ENCODE data around the gene USP38. TPM values are rescaled to one million over a fixed set of nuclear protein-coding genes. Genes with fewer than 3 reads are reported as not detected.

Gene USP38
- total RNA-seq, 1 experiment from 2014 or later, result 18.6 TPM

DNA sequence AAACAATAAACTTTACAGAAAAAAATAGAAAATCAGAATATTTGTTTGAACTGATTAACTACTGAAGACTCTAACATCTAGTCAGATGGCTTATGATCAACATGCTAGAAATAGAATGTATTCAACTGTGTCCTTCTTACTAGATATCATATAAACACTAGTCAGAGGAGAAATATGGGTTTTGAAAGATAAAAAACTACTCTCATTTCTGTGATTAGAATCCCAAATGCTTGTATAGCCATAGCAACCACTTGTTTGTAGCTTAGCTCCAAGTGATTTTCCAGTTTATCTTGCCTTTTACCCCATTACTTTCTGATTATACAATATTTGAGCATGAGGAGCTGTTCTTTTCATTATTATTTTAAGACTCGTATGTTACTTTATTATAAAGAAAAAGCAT is 31.2 kb downstream of the USP38 start:
- BruUV-seq (replicated peaks), result no TSS peak
- ChIA-PET CTCF (no interaction called here), RAD21 (ENCODE audit: low non-redundant PET in 1 of 2, low total read pairs in 2 of 2, uncharacterized antibody in 2 of 2, unreplicated experiment in 2 of 2) (no interaction called here), POLR2A (no interaction called here)
- Histone ChIP-seq H3K4me1 (ENCODE audit: control insufficient read depth in 1 of 2, insufficient read depth in 2 of 2, low read length in 2 of 2) (no peaks in the 10 kb centered on the region), H2AFZ (ENCODE audit: low read depth, low read length, poor library complexity, severe bottlenecking) (no peak overlapping the region), H3K9me2 (ENCODE audit: insufficient read depth) (no peaks in the 10 kb centered on the region), H3K27me3 (ENCODE audit: insufficient read depth, low read length) (no peaks in the 10 kb centered on the region), H3K4me2 (ENCODE audit: low read length) (no peak overlapping the region), H3K36me3 (ENCODE audit: control insufficient read depth in 1 of 2, insufficient read depth in 2 of 2, low read length in 2 of 2) (peaks cover 2 to 22% of the 10 kb centered on the region in 2 experiments; a peak in 2 of 4 replicates), H3K27ac (ENCODE audit: low read depth, low read length) (no peak overlapping the region), H4K20me1 (ENCODE audit: insufficient read depth) (no peaks in the 10 kb centered on the region), H3K9me3 (ENCODE audit: control insufficient read depth in 1 of 2, insufficient read depth in 1 of 2, low read depth in 1 of 2, low read length in 2 of 2) (no peaks in the 10 kb centered on the region), H3K4me3 (replicated peaks in 1 of 2; ENCODE audit: low read depth in 1 of 2, low read length in 2 of 2) (no peak overlapping the region), H3K79me2 (ENCODE audit: insufficient read depth, low read length) (no peaks in the 10 kb centered on the region), H3K9ac (ENCODE audit: low read length) (no peak overlapping the region)
- intact Hi-C loops (cut with micrococcal nuclease), result no loop called here
- no peak for TF ChIP-seq CBX3 (IDR thresholded peaks at IDR 0.05; ENCODE audit: low read depth)
- no peak for TF ChIP-seq FOSL1 (IDR thresholded peaks at IDR 0.05; ENCODE audit: low read depth)
- DNase-seq (ENCODE audit: low read depth, low spot score), result no peak
- ATAC-seq, result no peak

GRCh38 chr4:143224255-143224654 is 39.5 kb downstream of the USP38 start:
- H2AFZ ChIP-seq (ENCODE audit: low read depth, low read length, poor library complexity, severe bottlenecking), result no peak overlapping the region
- no peak for ATAC-seq
- no peaks in the 10 kb centered on the region for H3K9me2 ChIP-seq (ENCODE audit: insufficient read depth)
- ChIA-PET RAD21 (ENCODE audit: low non-redundant PET in 1 of 2, low total read pairs in 2 of 2, uncharacterized antibody in 2 of 2, unreplicated experiment in 2 of 2) (no interaction called here), CTCF (no interaction called here), POLR2A (no interaction called here)
- intact Hi-C loops (cut with micrococcal nuclease), result no loop called here
- no peak overlapping the region for H3K4me3 ChIP-seq (replicated peaks in 1 of 2; ENCODE audit: low read depth in 1 of 2, low read length in 2 of 2)
- no peak overlapping the region for H3K4me2 ChIP-seq (ENCODE audit: low read length)
- no peaks in the 10 kb centered on the region for H3K9me3 ChIP-seq (ENCODE audit: control insufficient read depth in 1 of 2, insufficient read depth in 1 of 2, low read depth in 1 of 2, low read length in 2 of 2)
- no TSS peak for BruUV-seq (replicated peaks)
- H3K27me3 ChIP-seq (ENCODE audit: insufficient read depth, low read length), result no peaks in the 10 kb centered on the region
- H3K27ac ChIP-seq (ENCODE audit: low read depth, low read length), result no peak overlapping the region
- peaks cover 0 to 5% of the 10 kb centered on the region in 2 experiments; a peak in 1 of 4 replicates for H3K36me3 ChIP-seq (ENCODE audit: control insufficient read depth in 1 of 2, insufficient read depth in 2 of 2, low read length in 2 of 2)
- no peaks in the 10 kb centered on the region for H4K20me1 ChIP-seq (ENCODE audit: insufficient read depth)
- no peaks in the 10 kb centered on the region for H3K79me2 ChIP-seq (ENCODE audit: insufficient read depth, low read length)
- H3K4me1 ChIP-seq (ENCODE audit: control insufficient read depth in 1 of 2, insufficient read depth in 2 of 2, low read length in 2 of 2), result no peaks in the 10 kb centered on the region
- H3K9ac ChIP-seq (ENCODE audit: low read length), result no peak overlapping the region
- DNase-seq (ENCODE audit: low read depth, low spot score), result no peak
- TF ChIP-seq, protein P1, sequence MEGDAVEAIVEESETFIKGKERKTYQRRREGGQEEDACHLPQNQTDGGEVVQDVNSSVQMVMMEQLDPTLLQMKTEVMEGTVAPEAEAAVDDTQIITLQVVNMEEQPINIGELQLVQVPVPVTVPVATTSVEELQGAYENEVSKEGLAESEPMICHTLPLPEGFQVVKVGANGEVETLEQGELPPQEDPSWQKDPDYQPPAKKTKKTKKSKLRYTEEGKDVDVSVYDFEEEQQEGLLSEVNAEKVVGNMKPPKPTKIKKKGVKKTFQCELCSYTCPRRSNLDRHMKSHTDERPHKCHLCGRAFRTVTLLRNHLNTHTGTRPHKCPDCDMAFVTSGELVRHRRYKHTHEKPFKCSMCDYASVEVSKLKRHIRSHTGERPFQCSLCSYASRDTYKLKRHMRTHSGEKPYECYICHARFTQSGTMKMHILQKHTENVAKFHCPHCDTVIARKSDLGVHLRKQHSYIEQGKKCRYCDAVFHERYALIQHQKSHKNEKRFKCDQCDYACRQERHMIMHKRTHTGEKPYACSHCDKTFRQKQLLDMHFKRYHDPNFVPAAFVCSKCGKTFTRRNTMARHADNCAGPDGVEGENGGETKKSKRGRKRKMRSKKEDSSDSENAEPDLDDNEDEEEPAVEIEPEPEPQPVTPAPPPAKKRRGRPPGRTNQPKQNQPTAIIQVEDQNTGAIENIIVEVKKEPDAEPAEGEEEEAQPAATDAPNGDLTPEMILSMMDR (IDR thresholded peaks at IDR 0.05 in 2 of 3, conservative IDR thresholded peaks at IDR 0.05 in 1 of 3; ENCODE audit: borderline replicate concordance in 1 of 3, insufficient read depth in 1 of 3, low read depth in 2 of 3, low read length in 2 of 3), result no peak
- no peak for TF ChIP-seq SRF (IDR thresholded peaks at IDR 0.05; ENCODE audit: low read depth)
- TF ChIP-seq REST (IDR thresholded peaks at IDR 0.05; ENCODE audit: low read depth), result no peak
- TF ChIP-seq FOSL1 (IDR thresholded peaks at IDR 0.05; ENCODE audit: low read depth), result no peak
- no peak for TF ChIP-seq ZNF274 (IDR thresholded peaks at IDR 0.05; ENCODE audit: low read depth, low read length)
- TF ChIP-seq, protein P2, sequence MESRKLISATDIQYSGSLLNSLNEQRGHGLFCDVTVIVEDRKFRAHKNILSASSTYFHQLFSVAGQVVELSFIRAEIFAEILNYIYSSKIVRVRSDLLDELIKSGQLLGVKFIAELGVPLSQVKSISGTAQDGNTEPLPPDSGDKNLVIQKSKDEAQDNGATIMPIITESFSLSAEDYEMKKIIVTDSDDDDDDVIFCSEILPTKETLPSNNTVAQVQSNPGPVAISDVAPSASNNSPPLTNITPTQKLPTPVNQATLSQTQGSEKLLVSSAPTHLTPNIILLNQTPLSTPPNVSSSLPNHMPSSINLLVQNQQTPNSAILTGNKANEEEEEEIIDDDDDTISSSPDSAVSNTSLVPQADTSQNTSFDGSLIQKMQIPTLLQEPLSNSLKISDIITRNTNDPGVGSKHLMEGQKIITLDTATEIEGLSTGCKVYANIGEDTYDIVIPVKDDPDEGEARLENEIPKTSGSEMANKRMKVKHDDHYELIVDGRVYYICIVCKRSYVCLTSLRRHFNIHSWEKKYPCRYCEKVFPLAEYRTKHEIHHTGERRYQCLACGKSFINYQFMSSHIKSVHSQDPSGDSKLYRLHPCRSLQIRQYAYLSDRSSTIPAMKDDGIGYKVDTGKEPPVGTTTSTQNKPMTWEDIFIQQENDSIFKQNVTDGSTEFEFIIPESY (IDR thresholded peaks at IDR 0.05; ENCODE audit: extremely low read depth, insufficient replicate concordance, low read length), result no peak
- no peak for TF ChIP-seq TCF7L2 (IDR thresholded peaks at IDR 0.05; ENCODE audit: borderline replicate concordance, extremely low read depth, insufficient read depth, insufficient read length)
- TF ChIP-seq CBX3 (IDR thresholded peaks at IDR 0.05; ENCODE audit: low read depth), result no peak
- no peak for TF ChIP-seq EGR1 (IDR thresholded peaks at IDR 0.05; ENCODE audit: low read depth)
- TF ChIP-seq SP1 (IDR thresholded peaks at IDR 0.05; ENCODE audit: low read depth), result no peak
- no peak for TF ChIP-seq EZH2phosphoT487 (IDR thresholded peaks at IDR 0.05; ENCODE audit: borderline replicate concordance)
- TF ChIP-seq, protein P3, sequence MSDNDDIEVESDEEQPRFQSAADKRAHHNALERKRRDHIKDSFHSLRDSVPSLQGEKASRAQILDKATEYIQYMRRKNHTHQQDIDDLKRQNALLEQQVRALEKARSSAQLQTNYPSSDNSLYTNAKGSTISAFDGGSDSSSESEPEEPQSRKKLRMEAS (IDR thresholded peaks at IDR 0.05), result no peak
